AG09319 (cell line): Measurements from ENCODE around the gene C4B.
"Not testable (repeated sequence)": the region's sequence is repeated elsewhere in the genome, so short reads cannot be mapped to it uniquely, and the experiment has no call there.

Source experiments
- DNase-seq: peaks from one replicate; pipeline ENCODE4 v3.0.0-alpha.2; 2010; ENCODE audit warnings: low read depth; ENCODE audit errors: extremely low read depth

C4B gene

DNA sequence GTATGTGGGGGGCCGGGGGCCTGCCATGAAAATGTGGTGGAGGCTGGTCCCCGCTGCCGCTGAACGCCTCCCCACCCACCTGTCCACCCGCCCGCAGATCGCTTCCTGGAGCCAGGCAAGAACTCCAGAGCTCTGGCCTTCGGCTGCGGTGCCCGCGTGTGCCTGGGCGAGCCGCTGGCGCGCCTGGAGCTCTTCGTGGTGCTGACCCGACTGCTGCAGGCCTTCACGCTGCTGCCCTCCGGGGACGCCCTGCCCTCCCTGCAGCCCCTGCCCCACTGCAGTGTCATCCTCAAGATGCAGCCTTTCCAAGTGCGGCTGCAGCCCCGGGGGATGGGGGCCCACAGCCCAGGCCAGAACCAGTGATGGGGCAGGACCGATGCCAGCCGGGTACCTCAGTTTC lies 6.6 kb upstream of the C4B start:
- DNase-seq: not testable (repeated sequence)

DNA sequence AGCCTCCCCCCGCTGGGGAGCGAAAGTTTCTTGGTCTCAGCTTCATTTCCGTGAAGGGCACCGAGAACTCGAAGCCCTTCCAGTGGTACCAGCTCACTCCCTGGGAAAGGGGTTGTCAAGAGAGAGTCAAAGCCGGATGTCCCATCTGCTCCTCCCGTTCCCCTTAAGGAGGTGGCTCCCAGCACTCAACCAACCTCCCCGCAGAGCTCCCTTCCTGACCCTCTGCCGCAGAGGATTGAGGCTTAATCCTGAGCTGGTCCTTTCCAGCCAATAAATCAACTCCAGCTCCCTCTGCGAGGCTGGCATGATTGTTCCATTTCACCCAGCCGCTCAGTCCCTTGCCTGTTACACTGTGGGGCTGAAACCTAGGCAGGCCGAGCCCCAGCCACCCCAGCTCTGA lies 6.0 kb upstream of the C4B start:
- not testable (repeated sequence) for DNase-seq

DNA sequence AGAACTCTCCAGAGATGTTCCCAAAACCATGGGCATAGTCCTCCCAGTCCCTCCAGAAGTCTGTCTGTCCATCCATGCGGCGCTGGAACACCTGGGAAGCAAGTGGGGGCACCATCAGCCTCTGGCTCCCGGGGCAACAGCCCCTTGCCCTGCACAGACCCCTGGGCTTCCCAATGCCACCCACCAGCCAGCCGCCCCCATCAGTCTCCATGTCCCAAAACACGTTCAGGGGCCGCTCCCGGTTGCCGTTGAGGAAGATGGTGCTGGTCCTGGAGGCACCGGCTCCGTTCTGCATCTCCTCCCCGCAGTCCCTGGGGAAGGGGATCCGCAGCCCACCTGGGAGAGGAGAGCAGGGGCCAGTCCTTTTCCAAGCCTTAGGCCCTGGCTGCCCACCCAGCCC lies 5.1 kb upstream of the C4B start:
- DNase-seq: not testable (repeated sequence)

DNA sequence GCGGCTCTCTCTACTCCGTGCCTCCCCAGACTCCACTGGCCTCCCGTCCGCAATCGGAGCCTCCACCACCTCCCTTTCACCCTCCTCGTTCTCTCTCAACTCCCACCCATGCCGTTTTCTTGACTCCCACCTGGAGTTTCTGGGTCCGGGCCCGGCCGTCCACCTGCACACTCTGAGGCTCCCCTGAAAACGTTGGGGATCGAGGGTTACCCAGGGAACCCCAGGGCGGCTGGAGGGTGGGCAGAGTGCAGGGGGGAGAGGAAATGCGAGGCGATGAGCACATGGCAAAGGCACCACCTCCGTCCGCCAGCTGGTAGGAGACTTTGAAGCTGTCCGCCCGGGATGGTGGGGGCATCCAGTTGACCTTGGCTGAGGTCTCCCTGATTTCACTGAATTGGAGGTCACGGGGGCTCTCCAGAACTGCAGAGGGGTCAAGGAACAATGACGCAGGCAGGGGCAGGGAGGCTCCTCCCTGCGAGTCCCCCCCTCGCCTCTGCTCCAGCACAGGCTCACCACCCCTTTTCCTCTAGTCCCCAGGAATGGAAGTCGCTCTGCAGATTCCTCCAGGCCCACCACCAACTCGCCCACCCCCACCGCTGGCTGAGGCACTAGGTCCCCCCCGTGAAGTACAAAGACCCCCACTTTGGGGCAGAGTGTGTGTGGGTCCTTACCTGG lies 3.6 kb upstream of the C4B start:
- not testable (repeated sequence) for DNase-seq

DNA sequence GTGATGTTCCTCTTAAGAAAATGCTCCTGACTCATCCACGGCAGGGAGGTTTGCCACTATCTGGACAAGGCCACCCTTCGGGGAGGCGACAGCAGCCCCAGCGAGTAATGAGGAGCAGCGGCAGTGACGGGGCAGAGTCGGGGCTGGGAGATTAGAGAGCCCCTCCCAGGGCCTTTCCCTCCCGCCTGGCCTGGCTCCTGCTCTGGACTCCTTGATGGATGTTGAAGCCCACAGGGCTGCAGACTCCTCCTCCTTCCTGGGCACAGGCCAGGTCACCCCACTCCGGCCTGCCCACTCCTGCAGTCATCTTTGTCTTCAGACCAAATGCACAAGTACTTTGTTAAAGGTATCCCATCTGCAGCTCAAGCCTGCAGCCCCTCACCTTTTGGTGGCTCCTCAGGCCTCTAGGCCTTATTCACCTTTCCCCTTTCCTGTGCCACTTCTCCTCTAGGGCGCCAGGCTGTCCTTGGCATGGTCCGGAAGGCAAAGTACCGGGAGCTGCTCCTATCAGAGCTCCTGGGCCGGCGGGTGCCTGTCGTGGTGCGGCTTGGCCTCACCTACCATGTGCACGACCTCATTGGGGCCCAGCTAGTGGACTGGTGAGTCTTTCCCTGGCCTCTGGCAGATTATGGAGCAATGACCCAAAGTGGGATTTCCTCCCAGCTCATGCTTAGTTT lies 1.5 kb upstream of the C4B start:
- not testable (repeated sequence) for DNase-seq

DNA sequence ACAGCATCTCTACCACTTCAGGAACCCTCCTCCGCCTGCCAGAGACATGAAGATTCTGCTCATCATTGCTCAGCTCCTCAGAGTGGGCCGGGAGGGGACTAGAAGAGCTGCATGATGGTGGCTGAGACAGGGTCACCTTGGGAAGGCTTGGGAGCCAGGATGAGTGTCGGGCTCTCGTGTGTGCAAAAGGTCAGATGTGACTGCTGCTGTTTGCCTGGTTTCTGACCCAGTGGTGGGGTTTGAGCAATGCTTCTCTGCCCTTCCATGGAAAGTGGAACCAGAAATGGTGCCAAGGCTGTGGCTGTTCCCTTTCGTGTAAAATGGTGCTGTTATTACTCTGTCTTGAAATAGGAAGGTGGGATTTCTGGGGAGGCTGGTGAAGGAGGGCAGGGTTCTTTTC lies 857 bp upstream of the C4B start:
- not testable (repeated sequence) for DNase-seq

DNA sequence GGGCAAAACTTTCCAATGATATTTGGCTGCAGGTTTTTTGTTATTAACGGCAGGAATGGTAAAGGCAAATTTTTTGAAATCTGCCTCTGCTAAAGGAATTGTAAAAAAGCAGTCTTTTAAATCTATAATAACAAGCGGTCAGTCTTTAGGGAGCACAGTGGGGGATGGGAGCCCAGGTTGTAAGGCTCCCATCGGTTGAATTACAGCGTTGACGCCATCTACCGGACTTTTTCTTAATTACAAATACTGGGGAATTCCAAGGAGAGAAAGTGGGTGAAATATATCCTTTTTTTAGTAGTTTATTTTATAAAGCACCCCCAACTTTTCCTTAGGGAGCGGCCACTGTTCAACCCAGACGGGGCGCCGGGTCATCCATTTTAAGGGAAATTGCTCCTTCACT lies 7.5 kb downstream of the C4B start:
- not testable (repeated sequence) for DNase-seq

DNA sequence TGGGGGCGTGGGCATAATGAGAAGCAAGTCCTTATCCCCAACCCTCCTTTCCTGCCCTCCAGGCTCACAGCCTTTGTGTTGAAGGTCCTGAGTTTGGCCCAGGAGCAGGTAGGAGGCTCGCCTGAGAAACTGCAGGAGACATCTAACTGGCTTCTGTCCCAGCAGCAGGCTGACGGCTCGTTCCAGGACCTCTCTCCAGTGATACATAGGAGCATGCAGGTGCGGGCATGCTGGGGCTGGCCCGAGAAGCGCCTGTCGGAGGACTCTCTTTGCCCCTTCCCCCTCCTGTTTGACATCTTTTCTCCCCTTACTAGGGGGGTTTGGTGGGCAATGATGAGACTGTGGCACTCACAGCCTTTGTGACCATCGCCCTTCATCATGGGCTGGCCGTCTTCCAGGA lies 14.0 kb downstream of the C4B start:
- not testable (repeated sequence) for DNase-seq

DNA sequence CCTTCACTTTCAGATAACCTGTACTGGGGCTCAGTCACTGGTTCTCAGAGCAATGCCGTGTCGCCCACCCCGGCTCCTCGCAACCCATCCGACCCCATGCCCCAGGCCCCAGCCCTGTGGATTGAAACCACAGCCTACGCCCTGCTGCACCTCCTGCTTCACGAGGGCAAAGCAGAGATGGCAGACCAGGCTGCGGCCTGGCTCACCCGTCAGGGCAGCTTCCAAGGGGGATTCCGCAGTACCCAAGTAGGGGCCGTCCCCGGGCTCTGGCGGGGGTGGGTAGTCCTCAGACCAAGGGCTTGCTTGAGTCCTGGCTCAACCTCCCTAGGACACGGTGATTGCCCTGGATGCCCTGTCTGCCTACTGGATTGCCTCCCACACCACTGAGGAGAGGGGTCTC lies 15.0 kb downstream of the C4B start:
- DNase-seq: not testable (repeated sequence)

DNA sequence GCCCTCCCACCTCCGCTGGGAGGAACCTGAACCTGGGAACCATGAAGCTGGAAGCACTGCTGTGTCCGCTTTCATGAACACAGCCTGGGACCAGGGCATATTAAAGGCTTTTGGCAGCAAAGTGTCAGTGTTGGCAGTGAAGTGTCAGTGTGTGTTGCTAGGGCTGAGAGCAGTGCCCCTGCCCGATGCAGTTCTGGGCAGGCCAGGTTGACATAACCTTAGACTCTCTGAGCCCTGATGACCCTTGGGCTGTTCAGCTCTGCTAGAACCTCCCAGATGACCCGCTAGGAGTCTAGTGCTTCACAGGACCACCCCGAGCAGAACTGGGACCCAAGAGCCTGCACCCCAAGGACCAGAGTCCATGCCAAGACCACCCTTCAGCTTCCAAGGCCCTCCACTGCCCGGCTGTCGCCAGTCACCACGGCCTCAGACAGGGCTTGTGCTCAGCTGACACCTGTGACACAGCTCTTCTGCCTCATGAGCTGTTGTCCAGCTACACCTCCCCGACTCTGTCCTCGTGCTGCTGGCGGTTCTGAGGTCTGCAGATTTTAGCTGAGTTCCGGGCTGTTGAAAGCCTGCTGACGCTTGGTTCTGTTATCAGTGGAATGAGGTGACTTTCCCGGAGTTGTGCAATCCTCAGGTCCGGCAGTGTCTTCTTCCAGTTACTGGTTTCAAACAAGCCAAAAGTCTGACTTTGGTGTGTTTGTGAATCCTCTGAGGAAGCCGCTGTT lies 20.9 kb downstream of the C4B start:
- not testable (repeated sequence) for DNase-seq

DNA sequence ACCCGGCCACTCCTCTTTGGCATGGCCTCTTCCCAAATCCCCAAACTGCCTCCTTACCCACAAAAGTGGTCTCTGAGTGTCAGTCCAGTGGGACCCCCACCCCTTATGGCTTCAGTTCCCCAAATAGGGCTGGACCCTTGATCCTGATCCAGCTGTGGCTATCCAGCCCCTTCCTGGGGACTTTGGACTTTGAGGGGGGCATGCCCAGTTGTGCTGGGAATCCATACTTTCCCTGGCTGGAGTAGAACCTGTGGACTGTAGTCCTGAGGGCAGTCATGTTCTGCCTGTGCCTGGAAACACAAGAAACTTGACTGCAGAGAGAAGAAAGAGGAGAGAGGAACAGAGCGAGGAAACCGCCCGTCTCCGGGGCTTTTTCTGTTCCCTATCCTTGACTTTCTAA lies 22.5 kb downstream of the C4B start:
- DNase-seq: not testable (repeated sequence)

DNA sequence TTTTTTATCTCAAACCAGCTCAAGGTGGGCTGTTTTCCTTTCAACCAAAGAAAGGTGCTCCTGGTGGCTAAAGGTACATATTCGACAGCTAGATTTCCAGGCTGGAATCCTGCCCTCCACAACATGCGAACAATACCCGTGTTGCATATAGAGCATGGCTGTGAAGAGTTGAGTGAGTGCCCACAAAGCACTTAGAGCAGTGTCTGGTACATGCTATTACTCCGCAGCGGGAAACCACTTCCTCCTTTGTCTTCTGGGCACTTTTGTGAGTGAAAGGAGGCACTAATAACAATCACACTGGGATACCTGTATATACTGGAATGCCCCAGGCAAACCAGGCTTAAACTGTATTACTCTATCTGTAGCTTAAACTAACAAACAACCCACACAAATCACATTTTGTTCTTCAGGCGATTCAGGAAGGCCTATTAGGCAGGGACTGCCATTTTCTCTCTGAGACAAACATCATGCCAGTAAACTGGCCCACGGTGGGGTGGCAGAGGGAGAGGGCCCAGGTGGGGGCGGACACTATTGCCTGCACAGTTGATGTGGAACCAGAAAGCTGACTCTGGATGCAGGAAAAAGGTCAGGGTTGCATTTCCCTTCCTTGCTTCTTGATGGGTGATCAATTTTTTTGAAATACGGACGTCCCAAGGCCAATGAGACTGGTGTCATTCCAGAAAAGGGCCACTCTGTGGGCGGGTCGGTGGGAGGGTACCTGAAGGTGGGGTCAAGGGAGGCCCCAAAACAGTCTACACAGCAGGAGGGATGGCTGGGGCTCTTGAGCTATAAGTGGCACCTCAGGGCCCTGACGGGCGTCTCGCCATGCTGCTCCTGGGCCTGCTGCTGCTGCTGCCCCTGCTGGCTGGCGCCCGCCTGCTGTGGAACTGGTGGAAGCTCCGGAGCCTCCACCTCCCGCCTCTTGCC lies 23.3 kb downstream of the C4B start, which contains the start of gene CYP21A2:
CYP21A2 (plus strand) TSS at position 818 of the 927 bp plus-strand sequence; CDS start at position 826, 8 bp downstream.
- not testable (repeated sequence) for DNase-seq

DNA sequence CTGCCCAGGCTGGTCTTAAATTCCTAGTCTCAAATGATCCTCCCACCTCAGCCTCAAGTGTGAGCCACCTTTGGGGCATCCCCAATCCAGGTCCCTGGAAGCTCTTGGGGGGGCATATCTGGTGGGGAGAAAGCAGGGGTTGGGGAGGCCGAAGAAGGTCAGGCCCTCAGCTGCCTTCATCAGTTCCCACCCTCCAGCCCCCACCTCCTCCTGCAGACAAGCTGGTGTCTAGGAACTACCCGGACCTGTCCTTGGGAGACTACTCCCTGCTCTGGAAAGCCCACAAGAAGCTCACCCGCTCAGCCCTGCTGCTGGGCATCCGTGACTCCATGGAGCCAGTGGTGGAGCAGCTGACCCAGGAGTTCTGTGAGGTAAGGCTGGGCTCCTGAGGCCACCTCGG lies 24.3 kb downstream of the C4B start:
- not testable (repeated sequence) for DNase-seq

DNA sequence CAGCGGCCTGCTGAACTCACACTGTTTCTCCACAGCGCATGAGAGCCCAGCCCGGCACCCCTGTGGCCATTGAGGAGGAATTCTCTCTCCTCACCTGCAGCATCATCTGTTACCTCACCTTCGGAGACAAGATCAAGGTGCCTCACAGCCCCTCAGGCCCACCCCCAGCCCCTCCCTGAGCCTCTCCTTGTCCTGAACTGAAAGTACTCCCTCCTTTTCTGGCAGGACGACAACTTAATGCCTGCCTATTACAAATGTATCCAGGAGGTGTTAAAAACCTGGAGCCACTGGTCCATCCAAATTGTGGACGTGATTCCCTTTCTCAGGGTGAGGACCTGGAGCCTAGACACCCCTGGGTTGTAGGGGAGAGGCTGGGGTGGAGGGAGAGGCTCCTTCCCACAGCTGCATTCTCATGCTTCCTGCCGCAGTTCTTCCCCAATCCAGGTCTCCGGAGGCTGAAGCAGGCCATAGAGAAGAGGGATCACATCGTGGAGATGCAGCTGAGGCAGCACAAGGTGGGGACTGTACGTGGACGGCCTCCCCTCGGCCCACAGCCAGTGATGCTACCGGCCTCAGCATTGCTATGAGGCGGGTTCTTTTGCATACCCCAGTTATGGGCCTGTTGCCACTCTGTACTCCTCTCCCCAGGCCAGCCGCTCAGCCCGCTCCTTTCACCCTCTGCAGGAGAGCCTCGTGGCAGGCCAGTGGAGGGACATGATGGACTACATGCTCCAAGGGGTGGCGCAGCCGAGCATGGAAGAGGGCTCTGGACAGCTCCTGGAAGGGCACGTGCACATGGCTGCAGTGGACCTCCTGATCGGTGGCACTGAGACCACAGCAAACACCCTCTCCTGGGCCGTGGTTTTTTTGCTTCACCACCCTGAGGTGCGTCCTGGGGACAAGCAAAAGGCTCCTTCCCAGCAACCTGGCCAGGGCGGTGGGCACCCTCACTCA lies 25.0 kb downstream of the C4B start:
- DNase-seq: not testable (repeated sequence)

DNA sequence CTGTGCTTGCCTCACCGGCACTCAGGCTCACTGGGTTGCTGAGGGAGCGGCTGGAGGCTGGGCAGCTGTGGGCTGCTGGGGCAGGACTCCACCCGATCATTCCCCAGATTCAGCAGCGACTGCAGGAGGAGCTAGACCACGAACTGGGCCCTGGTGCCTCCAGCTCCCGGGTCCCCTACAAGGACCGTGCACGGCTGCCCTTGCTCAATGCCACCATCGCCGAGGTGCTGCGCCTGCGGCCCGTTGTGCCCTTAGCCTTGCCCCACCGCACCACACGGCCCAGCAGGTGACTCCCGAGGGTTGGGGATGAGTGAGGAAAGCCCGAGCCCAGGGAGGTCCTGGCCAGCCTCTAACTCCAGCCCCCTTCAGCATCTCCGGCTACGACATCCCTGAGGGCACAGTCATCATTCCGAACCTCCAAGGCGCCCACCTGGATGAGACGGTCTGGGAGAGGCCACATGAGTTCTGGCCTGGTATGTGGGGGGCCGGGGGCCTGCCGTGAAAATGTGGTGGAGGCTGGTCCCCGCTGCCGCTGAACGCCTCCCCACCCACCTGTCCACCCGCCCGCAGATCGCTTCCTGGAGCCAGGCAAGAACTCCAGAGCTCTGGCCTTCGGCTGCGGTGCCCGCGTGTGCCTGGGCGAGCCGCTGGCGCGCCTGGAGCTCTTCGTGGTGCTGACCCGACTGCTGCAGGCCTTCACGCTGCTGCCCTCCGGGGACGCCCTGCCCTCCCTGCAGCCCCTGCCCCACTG lies 25.9 kb downstream of the C4B start:
- DNase-seq: not testable (repeated sequence)

DNA sequence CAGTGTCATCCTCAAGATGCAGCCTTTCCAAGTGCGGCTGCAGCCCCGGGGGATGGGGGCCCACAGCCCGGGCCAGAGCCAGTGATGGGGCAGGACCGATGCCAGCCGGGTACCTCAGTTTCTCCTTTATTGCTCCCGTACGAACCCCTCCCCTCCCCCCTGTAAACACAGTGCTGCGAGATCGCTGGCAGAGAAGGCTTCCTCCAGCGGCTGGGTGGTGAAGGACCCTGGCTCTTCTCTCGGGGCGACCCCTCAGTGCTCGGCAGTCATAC lies 26.4 kb downstream of the C4B start:
- not testable (repeated sequence) for DNase-seq

DNA sequence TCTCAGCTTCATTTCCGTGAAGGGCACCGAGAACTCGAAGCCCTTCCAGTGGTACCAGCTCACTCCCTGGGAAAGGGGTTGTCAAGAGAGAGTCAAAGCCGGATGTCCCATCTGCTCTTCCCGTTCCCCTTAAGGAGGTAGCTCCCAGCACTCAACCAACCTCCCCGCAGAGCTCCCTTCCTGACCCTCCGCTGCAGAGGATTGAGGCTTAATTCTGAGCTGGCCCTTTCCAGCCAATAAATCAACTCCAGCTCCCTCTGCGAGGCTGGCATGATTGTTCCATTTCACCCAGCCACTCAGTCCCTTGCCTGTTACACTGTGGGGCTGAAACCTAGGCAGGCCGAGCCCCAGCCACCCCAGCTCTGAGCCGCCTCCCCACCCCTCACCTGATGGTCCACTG lies 26.8 kb downstream of the C4B start:
- DNase-seq: not testable (repeated sequence)

DNA sequence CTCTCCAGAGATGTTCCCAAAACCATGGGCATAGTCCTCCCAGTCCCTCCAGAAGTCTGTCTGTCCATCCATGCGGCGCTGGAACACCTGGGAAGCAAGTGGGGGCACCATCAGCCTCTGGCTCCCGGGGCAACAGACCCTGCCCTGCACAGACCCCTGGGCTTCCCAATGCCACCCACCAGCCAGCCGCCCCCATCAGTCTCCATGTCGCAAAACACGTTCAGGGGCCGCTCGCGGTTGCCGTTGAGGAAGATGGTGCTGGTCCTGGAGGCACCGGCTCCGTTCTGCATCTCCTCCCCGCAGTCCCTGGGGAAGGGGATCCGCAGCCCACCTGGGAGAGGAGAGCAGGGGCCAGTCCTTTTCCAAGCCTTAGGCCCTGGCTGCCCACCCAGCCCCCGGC lies 27.7 kb downstream of the C4B start:
- not testable (repeated sequence) for DNase-seq
